OCI-LY7 (cell line): ENCODE results near the gene TMEM218. TPM values are rescaled to one million over a fixed set of nuclear protein-coding genes. Genes with fewer than 3 reads are reported as not detected.

ENCODE experiments used
- BruUV-seq: library from RNA; stranded (reverse); fragments of 400-500 nt; replicated peaks from 2 replicates; lab custom pipeline; 2021; lab: Mats Ljungman, UMichigan
- CTCF ChIA-PET: fragments of 300-600 bp; sonication (Branson Sonifier 250); formaldehyde crosslinking; loops from one replicate; lab custom pipeline; 2022; ENCODE audit warnings: antibody characterized with exemption; ENCODE audit not compliant: unreplicated experiment; lab: Charles Lee
- POLR2A ChIA-PET: fragments of 300-600 bp; sonication (Branson Sonifier 250); formaldehyde crosslinking; loops from one replicate; lab custom pipeline; 2022; ENCODE audit warnings: antibody characterized with exemption; lab: Charles Lee
- DNase-seq: peaks from one replicate; pipeline ENCODE4 v3.0.0-alpha.2; 2015; ENCODE audit warnings: low spot score
- H2AFZ ChIP-seq: fragments of 200-600 bp; sonication (generic), shearing (Covaris generic); 2 replicates; pipeline ENCODE4 v1.6.1; 2014; ENCODE audit warnings: mild to moderate bottlenecking, antibody characterized with exemption, low read length, moderate library complexity
- H3K27ac ChIP-seq: fragments of 200-600 bp; sonication (generic); 2 replicates; pipeline ENCODE4 v1.5.1; 2014; ENCODE audit warnings: mixed run types, low read depth, mild to moderate bottlenecking, moderate library complexity, low read length, inconsistent platforms; ENCODE audit not compliant: poor library complexity, severe bottlenecking
- H3K36me3 ChIP-seq: fragments of 200-600 bp; sonication (generic); 2 replicates; pipeline ENCODE4 v1.6.1; 2014; ENCODE audit warnings: mild to moderate bottlenecking, antibody characterized with exemption, low read length, moderate library complexity, mixed read lengths; ENCODE audit not compliant: insufficient read depth
- H3K4me1 ChIP-seq: fragments of 200-600 bp; sonication (generic); 2 replicates; pipeline ENCODE4 v1.5.1; 2014; ENCODE audit warnings: mild to moderate bottlenecking, low read length; ENCODE audit not compliant: insufficient read depth, poor library complexity, severe bottlenecking
- H3K4me2 ChIP-seq: fragments of 200-600 bp; sonication (generic); 2 replicates; pipeline ENCODE4 v1.6.1; 2014; ENCODE audit warnings: mild to moderate bottlenecking, low read length
- H3K4me3 ChIP-seq: fragments of 200-600 bp; sonication (generic); 2 replicates; pipeline ENCODE4 v1.5.1; 2014; ENCODE audit warnings: mild to moderate bottlenecking, low read depth, low read length; ENCODE audit not compliant: poor library complexity, severe bottlenecking
- H3K79me2 ChIP-seq: fragments of 200-600 bp; sonication (generic); 2 replicates; pipeline ENCODE4 v1.6.1; 2016; ENCODE audit warnings: low read depth, mild to moderate bottlenecking, low read length, moderate library complexity, mixed read lengths; ENCODE audit not compliant: insufficient read depth
- H3K9me2 ChIP-seq: fragments of 200-600 bp; sonication (generic); 2 replicates; pipeline ENCODE4 v1.6.1; 2016; ENCODE audit warnings: mild to moderate bottlenecking, low read length, mixed read lengths; ENCODE audit not compliant: insufficient read depth
- H3K9me3 ChIP-seq: fragments of 200-600 bp; sonication (generic); 2 replicates; pipeline ENCODE4 v1.6.1; 2014; ENCODE audit warnings: mild to moderate bottlenecking, mixed run types, low read length, mixed read lengths
- H4K20me1 ChIP-seq: fragments of 200-600 bp; sonication (generic); 2 replicates; pipeline ENCODE4 v1.6.1; 2014; ENCODE audit warnings: mild to moderate bottlenecking, antibody characterized with exemption, low read length, moderate library complexity, mixed read lengths; ENCODE audit not compliant: insufficient read depth
- EZH2phosphoT487 ChIP-seq: fragments of 200-600 bp; sonication (generic); IDR thresholded peaks from 2 replicates; pipeline ENCODE4 v1.6.1; 2018; ENCODE audit warnings: low read depth, borderline replicate concordance, mild to moderate bottlenecking, mixed run types, antibody characterized with exemption, low read length, moderate library complexity, mixed read lengths
- intact Hi-C: fragments of 100-400 bp; cut with micrococcal nuclease; formaldehyde crosslinking; loops from one replicate; pipeline ENCODE4 v1.10.0; 2022; ENCODE audit not compliant: unreplicated experiment
- total RNA-seq, 2 experiments: library from RNA; depleted of rRNA in 1 of 2; stranded (reverse); fragments of >200 nt in 1 of 2; shearing (Covaris generic) in 1 of 2; gene quantifications; 2 replicates each; pipeline ENCODE4 v1.2.3, GENCODE V29; 2014 to 2022
- TF ChIP-seq, protein P1 (sequence below): fragments of 200-600 bp; sonication (generic); conservative IDR thresholded peaks from 2 replicates; pipeline ENCODE4 v1.5.1; 2014; ENCODE audit warnings: mild to moderate bottlenecking, antibody characterized with exemption, low read length, moderate library complexity, mixed read lengths

TMEM218 gene
- total RNA-seq, 2 experiments from 2014 or later: 24.4 to 28.1 TPM

DNA sequence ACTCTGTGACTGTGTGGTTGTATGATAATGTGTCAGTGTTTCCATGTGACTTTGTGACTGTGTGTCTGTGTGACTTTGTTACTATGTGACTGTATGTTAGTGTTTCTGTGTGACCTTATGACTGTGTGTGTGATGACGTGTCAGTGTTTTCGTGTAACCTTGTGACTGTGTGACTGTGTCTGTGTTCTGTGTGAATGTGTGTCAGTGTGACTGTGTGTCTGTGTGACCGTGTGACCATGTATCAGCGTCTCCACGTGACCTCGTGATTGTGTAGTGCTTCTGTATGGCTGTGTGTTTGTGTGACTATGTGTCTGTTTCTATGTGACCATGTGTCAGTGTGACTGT, 43.6 kb upstream of the TMEM218 start:
- TF ChIP-seq, protein P1, sequence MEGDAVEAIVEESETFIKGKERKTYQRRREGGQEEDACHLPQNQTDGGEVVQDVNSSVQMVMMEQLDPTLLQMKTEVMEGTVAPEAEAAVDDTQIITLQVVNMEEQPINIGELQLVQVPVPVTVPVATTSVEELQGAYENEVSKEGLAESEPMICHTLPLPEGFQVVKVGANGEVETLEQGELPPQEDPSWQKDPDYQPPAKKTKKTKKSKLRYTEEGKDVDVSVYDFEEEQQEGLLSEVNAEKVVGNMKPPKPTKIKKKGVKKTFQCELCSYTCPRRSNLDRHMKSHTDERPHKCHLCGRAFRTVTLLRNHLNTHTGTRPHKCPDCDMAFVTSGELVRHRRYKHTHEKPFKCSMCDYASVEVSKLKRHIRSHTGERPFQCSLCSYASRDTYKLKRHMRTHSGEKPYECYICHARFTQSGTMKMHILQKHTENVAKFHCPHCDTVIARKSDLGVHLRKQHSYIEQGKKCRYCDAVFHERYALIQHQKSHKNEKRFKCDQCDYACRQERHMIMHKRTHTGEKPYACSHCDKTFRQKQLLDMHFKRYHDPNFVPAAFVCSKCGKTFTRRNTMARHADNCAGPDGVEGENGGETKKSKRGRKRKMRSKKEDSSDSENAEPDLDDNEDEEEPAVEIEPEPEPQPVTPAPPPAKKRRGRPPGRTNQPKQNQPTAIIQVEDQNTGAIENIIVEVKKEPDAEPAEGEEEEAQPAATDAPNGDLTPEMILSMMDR: no peak
- no peak for TF ChIP-seq EZH2phosphoT487
- Histone ChIP-seq H4K20me1 (no peaks in the 10 kb centered on the region), H3K9me3 (no peaks in the 10 kb centered on the region), H3K36me3 (no peaks in the 10 kb centered on the region), H3K9me2 (no peaks in the 10 kb centered on the region), H3K4me2 (no peak overlapping the region), H2AFZ (no peak overlapping the region), H3K79me2 (no peaks in the 10 kb centered on the region), H3K27ac (no peak overlapping the region), H3K4me1 (no peaks in the 10 kb centered on the region), H3K4me3 (no peak overlapping the region)
- intact Hi-C loops: no loop called here
- ChIA-PET CTCF (no interaction called here), POLR2A (no interaction called here)
- no peak for DNase-seq
- no TSS peak for BruUV-seq

DNA sequence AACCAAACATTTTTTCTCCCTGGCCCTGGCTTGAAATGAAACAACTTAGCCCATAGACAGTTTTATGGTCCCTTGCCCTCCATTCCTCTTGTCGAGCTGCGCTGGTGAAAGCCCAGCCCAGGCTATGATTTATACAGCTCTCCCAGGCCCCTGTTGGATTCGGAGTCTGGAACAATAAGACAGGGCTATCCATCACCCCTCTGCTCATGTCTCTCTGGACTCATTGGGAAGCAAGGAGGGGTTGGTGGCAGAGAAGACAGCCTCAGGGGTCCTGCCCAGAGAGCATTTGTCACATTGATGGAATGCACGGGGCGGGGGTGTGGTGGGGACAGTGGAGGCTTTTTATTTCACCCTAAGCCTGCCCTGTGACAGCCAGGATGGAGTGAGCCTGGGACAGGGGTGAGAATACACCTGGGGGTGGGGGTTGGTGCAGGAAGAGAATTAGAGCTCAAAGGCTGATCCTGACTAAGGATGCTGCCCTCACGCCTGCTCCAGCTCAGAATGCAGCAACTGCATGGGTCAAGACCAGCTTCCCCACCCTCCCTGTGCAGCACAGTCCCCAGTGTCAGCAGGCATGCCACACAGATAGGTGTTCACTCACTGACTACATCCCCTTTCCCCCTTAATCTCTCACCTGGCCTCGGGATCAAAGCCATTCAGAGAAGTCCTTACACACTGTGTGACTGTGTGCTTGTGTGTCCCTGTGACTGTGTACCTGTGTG, 43.1 kb upstream of the TMEM218 start:
- no peaks in the 10 kb centered on the region for H3K9me3 ChIP-seq
- no peak overlapping the region for H3K4me2 ChIP-seq
- no peak overlapping the region for H3K4me3 ChIP-seq
- no peaks in the 10 kb centered on the region for H3K4me1 ChIP-seq
- H3K36me3 ChIP-seq: no peaks in the 10 kb centered on the region
- H4K20me1 ChIP-seq: no peaks in the 10 kb centered on the region
- no peaks in the 10 kb centered on the region for H3K9me2 ChIP-seq
- H3K79me2 ChIP-seq: no peaks in the 10 kb centered on the region
- CTCF ChIA-PET: no interaction called here
- BruUV-seq: no TSS peak
- POLR2A ChIA-PET: no interaction called here
- TF ChIP-seq EZH2phosphoT487: no peak
- TF ChIP-seq, protein P1: no peak
- no peak overlapping the region for H3K27ac ChIP-seq
- intact Hi-C loops: no loop called here
- no peak for DNase-seq
- no peak overlapping the region for H2AFZ ChIP-seq

DNA sequence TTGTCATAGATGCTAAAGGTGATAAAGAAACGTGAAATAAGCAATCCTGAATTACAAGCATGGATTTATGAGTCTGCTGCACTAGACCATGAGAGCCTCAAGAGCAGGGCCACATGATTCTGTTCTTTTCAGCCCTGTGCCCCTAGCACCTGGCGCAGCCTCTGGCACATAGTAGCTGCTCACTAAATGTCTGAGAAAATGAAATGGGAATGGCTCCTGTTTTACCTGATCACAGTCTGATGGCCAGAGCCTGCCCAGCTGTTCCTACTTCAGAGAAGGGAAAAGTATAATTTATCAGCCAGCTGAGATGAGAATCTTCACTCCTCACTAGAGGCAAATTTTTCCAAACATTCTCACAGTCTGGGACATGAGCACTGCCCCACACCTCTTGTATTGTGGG, 42.4 kb upstream of the TMEM218 start:
- no peaks in the 10 kb centered on the region for H3K9me3 ChIP-seq
- H3K4me3 ChIP-seq: no peak overlapping the region
- no peak overlapping the region for H3K4me2 ChIP-seq
- H2AFZ ChIP-seq: no peak overlapping the region
- BruUV-seq: no TSS peak
- H3K79me2 ChIP-seq: no peaks in the 10 kb centered on the region
- no peaks in the 10 kb centered on the region for H4K20me1 ChIP-seq
- H3K27ac ChIP-seq: no peak overlapping the region
- ChIA-PET POLR2A (no interaction called here), CTCF (no interaction called here)
- no peaks in the 10 kb centered on the region for H3K4me1 ChIP-seq
- no peaks in the 10 kb centered on the region for H3K36me3 ChIP-seq
- no peak for TF ChIP-seq EZH2phosphoT487
- TF ChIP-seq, protein P1: no peak
- no peaks in the 10 kb centered on the region for H3K9me2 ChIP-seq
- DNase-seq: no peak
- intact Hi-C loops: no loop called here
